ENCODE measurements around the gene ATP6V1G1.

The ATP6V1G1 gene

DNA sequence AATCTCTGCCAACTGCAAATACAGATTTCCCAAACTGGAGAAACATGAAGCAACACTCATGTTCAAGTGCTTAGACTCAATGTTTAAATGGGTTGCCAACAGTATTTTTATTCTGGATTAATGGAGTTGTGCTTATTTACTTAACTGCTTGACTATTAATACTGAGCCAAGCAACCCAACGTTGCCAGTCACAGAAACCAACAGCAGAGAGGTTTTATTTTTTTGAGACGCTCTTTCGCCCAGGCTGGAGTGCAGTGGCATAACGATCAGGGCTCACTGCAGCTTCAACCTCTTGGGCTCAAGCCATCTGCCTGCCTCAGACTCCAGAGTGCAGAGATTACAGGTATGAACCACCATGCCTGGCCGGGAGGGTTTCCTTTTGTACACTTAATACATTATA, 15.1 kb downstream of the ATP6V1G1 start:
- H3K9me2 ChIP-seq (replicated peaks; ENCODE audit: insufficient read depth, low read length), result no peaks in the 10 kb centered on the region

DNA sequence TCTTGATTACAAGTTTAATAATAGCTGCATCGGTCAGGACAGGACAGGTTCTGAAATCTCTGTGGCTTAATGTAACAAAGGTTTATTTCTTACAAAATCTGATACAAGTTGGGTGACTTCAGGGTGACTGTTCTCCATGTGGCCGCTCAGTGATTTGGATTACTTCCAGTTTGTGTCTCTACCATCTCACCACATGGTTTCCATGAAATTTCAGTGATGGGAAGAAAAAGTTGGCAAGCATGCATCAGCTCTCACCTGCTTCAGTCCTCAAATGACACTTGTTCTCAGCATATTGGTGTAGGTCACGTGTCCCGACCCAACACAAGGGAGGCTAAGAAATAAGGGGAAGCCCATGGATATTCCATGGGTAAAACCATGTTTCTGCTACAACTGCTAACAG, 15.7 kb downstream of the ATP6V1G1 start:
- no peak for DNase-seq
- no peaks in the 10 kb centered on the region for H3K9me2 ChIP-seq (replicated peaks; ENCODE audit: insufficient read depth, low read length)
- TF ChIP-seq, protein P1, sequence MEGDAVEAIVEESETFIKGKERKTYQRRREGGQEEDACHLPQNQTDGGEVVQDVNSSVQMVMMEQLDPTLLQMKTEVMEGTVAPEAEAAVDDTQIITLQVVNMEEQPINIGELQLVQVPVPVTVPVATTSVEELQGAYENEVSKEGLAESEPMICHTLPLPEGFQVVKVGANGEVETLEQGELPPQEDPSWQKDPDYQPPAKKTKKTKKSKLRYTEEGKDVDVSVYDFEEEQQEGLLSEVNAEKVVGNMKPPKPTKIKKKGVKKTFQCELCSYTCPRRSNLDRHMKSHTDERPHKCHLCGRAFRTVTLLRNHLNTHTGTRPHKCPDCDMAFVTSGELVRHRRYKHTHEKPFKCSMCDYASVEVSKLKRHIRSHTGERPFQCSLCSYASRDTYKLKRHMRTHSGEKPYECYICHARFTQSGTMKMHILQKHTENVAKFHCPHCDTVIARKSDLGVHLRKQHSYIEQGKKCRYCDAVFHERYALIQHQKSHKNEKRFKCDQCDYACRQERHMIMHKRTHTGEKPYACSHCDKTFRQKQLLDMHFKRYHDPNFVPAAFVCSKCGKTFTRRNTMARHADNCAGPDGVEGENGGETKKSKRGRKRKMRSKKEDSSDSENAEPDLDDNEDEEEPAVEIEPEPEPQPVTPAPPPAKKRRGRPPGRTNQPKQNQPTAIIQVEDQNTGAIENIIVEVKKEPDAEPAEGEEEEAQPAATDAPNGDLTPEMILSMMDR (IDR thresholded peaks at IDR 0.05; ENCODE audit: low read length), result no peak
- no peak for TF ChIP-seq EZH2phosphoT487 (IDR thresholded peaks at IDR 0.05; ENCODE audit: low read length)

More for the DNA sequence above, 15.1 kb downstream of the ATP6V1G1 start:
- no peak overlapping the region for H3K4me2 ChIP-seq (ENCODE audit: low read depth, low read length)
- H3K9ac ChIP-seq (ENCODE audit: low read length), result no peak overlapping the region
- no peaks in the 10 kb centered on the region for H4K20me1 ChIP-seq (ENCODE audit: insufficient read depth, low read length)
- TF ChIP-seq EZH2 (optimal IDR thresholded peaks at IDR 0.05; ENCODE audit: low read depth, low read length) (no peak), EZH2phosphoT487 (IDR thresholded peaks at IDR 0.05; ENCODE audit: low read length) (no peak)
- TF ChIP-seq, protein P1 (IDR thresholded peaks at IDR 0.05; ENCODE audit: low read length), result no peak
- no peaks in the 10 kb centered on the region for H3K9me3 ChIP-seq (replicated peaks; ENCODE audit: insufficient read depth, low read length)
- no peaks in the 10 kb centered on the region for H3K27me3 ChIP-seq (replicated peaks; ENCODE audit: insufficient read depth, low read length)
- DNase-seq, result no peak
- H3K36me3 ChIP-seq (replicated peaks; ENCODE audit: insufficient read depth, low read length), result peaks cover 14% of the 10 kb centered on the region; the same call in 1 of the 2 replicates
- peaks cover 10% of the 10 kb centered on the region; the same call in 1 of the 2 replicates for H3F3A ChIP-seq (ENCODE audit: insufficient read depth, low read length)
- peaks cover 14% of the 10 kb centered on the region; the same call in 1 of the 2 replicates for H3K79me2 ChIP-seq (ENCODE audit: low read length)
- peaks cover 7% of the 10 kb centered on the region for H3K4me1 ChIP-seq (ENCODE audit: low read length)
- H2AFZ ChIP-seq (ENCODE audit: low read length), result no peak overlapping the region
- no peak overlapping the region for H3K27ac ChIP-seq (ENCODE audit: low read length)
- no peak overlapping the region for H3K4me3 ChIP-seq (ENCODE audit: low read length)

DNA sequence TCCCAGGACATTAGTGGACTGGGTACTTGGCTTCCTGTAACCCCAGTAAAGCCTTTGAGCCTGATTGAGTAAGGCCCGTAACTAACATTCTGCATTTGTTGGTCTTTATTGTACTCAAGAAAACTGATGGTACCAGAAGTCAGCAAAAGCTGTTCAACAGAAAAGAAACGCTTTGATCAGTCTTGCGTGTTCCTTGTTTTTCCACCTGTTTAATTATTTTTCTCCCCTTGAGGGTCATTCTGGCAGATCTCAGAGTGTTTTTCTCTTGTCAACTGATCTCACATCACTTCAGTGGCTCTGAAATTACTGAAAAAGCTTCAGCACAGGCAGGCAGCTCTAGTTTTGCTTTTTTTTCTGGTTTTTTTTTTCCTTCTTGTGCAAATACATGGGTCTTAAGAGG, 17.4 kb downstream of the ATP6V1G1 start:
- H3K4me3 ChIP-seq (ENCODE audit: low read length), result no peak overlapping the region
- no peaks in the 10 kb centered on the region for H3K9me3 ChIP-seq (replicated peaks; ENCODE audit: insufficient read depth, low read length)
- H3F3A ChIP-seq (ENCODE audit: insufficient read depth, low read length), result peaks cover 4% of the 10 kb centered on the region
- no peak overlapping the region for H3K4me2 ChIP-seq (ENCODE audit: low read depth, low read length)
- no peak overlapping the region for H3K27ac ChIP-seq (ENCODE audit: low read length)
- H3K4me1 ChIP-seq (ENCODE audit: low read length), result peaks cover 18% of the 10 kb centered on the region
- no peak overlapping the region for H3K9ac ChIP-seq (ENCODE audit: low read length)
- TF ChIP-seq, protein P1 (IDR thresholded peaks at IDR 0.05; ENCODE audit: low read length), result no peak
- TF ChIP-seq EZH2 (optimal IDR thresholded peaks at IDR 0.05; ENCODE audit: low read depth, low read length) (no peak), EZH2phosphoT487 (IDR thresholded peaks at IDR 0.05; ENCODE audit: low read length) (no peak)
- no peaks in the 10 kb centered on the region for H4K20me1 ChIP-seq (ENCODE audit: insufficient read depth, low read length)
- DNase-seq, result no peak
- H3K79me2 ChIP-seq (ENCODE audit: low read length), result no peaks in the 10 kb centered on the region
- no peaks in the 10 kb centered on the region for H3K36me3 ChIP-seq (replicated peaks; ENCODE audit: insufficient read depth, low read length)
- no peaks in the 10 kb centered on the region for H3K9me2 ChIP-seq (replicated peaks; ENCODE audit: insufficient read depth, low read length)
- no peaks in the 10 kb centered on the region for H3K27me3 ChIP-seq (replicated peaks; ENCODE audit: insufficient read depth, low read length)
- H2AFZ ChIP-seq (ENCODE audit: low read length), result no peak overlapping the region

More for the DNA sequence above, 15.7 kb downstream of the ATP6V1G1 start:
- H3K4me3 ChIP-seq (ENCODE audit: low read length), result no peak overlapping the region
- H3K79me2 ChIP-seq (ENCODE audit: low read length), result peaks cover 7% of the 10 kb centered on the region; the same call in 1 of the 2 replicates
- peaks cover 13% of the 10 kb centered on the region for H3K4me1 ChIP-seq (ENCODE audit: low read length)
- H3K4me2 ChIP-seq (ENCODE audit: low read depth, low read length), result no peak overlapping the region
- no peak overlapping the region for H2AFZ ChIP-seq (ENCODE audit: low read length)
- peaks cover 9% of the 10 kb centered on the region; the same call in 1 of the 2 replicates for H3K36me3 ChIP-seq (replicated peaks; ENCODE audit: insufficient read depth, low read length)
- H3K27me3 ChIP-seq (replicated peaks; ENCODE audit: insufficient read depth, low read length), result no peaks in the 10 kb centered on the region
- no peak overlapping the region for H3K9ac ChIP-seq (ENCODE audit: low read length)
- H3F3A ChIP-seq (ENCODE audit: insufficient read depth, low read length), result peaks cover 9% of the 10 kb centered on the region
- no peak overlapping the region for H3K27ac ChIP-seq (ENCODE audit: low read length)
- no peaks in the 10 kb centered on the region for H3K9me3 ChIP-seq (replicated peaks; ENCODE audit: insufficient read depth, low read length)
- no peaks in the 10 kb centered on the region for H4K20me1 ChIP-seq (ENCODE audit: insufficient read depth, low read length)

Data from MM.1S (cell line).